LNCaP clone FGC (cell line): Measurements from ENCODE around the gene SPDYC.

Experiments used
- DNase-seq: peaks from one replicate; pipeline ENCODE4 v3.0.0-alpha.2; 2011; ENCODE audit warnings: low read depth
- H3K4me3 ChIP-seq: 2 replicates; pipeline ENCODE4 v1.5.1; 2011; ENCODE audit warnings: mild to moderate bottlenecking, low read depth, low read length, control low read depth
- TF ChIP-seq, protein P1 (sequence below): IDR thresholded peaks from 2 replicates; pipeline ENCODE4 v1.5.1; 2012; ENCODE audit warnings: mild to moderate bottlenecking; ENCODE audit not compliant: control insufficient read depth, insufficient read depth; ENCODE audit errors: extremely low read depth

SPDYC gene

DNA sequence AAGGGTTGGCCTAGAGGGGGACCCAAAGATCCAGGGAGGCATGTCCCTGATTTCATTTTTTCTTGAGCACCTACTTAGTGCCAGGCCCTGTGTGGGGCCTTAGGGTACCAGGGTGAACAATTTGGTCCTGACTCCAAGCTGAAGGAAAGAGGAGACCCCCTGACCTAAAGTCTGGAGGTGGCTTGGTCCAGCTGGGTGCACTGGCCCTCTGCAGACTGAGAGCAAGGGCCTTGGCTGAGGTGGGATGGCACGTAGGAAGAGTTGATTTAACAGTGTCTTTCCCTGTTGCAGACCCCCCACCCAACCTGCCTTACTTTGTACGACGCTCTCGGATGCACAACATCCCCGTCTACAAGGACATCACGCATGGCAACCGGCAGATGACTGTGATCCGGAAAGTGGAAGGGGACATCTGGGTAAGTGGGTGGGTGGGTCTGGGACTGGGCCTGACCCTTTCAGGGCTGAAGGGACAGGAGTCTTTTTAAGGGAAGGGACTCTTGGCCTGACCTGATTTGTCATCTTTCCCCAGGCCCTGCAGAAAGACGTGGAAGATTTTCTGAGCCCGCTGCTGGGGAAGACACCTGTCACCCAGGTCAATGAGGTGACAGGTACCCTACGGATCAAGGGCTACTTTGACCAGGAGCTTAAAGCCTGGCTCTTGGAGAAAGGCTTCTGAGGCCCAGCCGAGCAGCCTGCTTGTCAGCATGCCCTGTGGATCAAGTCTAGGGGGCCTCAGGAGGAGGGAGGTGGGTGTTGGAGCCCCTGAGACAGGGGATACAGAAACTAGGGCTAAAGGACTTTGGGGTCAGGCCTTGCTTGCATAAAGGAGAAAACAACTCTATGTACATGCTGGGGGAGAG, 44.6 kb upstream of the SPDYC start:
- TF ChIP-seq, protein P1, sequence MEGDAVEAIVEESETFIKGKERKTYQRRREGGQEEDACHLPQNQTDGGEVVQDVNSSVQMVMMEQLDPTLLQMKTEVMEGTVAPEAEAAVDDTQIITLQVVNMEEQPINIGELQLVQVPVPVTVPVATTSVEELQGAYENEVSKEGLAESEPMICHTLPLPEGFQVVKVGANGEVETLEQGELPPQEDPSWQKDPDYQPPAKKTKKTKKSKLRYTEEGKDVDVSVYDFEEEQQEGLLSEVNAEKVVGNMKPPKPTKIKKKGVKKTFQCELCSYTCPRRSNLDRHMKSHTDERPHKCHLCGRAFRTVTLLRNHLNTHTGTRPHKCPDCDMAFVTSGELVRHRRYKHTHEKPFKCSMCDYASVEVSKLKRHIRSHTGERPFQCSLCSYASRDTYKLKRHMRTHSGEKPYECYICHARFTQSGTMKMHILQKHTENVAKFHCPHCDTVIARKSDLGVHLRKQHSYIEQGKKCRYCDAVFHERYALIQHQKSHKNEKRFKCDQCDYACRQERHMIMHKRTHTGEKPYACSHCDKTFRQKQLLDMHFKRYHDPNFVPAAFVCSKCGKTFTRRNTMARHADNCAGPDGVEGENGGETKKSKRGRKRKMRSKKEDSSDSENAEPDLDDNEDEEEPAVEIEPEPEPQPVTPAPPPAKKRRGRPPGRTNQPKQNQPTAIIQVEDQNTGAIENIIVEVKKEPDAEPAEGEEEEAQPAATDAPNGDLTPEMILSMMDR = no peak
- DNase-seq = no peak
- H3K4me3 ChIP-seq = no peak overlapping the region

DNA sequence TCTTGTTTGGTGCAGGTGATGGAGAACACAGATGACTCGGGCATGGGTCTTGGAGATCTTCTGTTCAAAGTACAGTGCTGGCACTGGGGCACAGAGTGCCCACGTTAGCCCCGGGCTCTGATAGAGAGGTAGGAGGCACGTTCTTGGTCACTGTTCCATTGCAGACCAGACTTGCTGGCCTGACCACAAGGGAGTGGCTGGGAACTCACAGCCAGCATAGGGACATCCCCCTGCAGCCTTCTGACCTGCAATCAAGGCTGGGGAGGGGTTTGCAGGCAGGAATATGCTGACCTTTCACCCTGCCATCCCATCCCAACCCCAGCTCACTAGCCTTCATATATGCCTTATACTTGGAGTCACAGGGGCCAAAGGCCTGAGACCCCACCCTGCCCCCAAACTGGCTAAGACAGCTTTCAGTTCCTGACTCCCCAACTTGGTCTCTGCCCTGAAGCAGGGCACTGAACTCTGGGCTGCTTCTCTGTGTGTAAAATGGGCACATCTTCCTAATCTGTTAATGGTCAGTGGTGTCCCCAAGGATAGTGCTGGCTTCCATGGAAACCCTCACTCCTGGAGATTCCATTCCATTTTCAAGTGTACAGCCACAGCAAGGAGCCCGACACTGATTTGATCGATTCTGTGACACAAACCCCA, 43.3 kb upstream of the SPDYC start:
- DNase-seq = no peak
- H3K4me3 ChIP-seq = no peak overlapping the region
- TF ChIP-seq, protein P1 = no peak

DNA sequence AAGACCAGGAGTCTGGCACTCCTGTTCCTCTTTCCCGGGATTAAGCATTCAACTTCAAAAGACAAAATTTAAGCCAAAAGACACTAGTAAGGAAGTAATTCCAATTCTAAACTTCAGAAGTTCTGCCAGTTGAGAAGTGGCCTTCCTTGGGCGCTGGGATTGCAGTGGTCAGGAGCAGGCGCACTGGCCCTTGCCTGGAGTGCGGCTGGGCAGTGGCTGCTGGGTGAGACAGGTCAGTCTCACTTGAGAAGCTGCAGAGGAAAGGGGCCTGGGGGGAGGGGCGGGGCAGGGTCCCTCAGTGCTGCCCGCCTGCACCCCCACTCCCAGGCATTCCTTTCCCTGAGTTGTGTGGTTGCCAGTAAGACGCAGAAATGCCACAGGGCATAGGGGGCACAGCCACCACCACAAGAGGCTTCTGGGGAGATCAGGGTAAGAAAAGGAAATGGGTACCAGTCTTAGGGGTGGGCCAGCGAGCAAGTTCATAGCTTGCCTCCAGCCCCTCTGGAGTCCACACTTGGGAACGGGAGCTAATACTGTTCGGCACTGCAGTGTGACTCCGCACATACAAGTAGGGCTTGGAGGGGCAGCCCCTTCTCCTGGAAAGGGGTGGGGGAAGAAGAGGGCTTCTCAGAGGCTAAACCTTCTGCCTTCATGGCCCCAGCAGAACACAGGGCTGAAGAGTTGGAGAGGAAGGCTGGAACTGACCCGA, 42.4 kb upstream of the SPDYC start:
- no peak for DNase-seq
- TF ChIP-seq, protein P1 = no peak
- no peak overlapping the region for H3K4me3 ChIP-seq

DNA sequence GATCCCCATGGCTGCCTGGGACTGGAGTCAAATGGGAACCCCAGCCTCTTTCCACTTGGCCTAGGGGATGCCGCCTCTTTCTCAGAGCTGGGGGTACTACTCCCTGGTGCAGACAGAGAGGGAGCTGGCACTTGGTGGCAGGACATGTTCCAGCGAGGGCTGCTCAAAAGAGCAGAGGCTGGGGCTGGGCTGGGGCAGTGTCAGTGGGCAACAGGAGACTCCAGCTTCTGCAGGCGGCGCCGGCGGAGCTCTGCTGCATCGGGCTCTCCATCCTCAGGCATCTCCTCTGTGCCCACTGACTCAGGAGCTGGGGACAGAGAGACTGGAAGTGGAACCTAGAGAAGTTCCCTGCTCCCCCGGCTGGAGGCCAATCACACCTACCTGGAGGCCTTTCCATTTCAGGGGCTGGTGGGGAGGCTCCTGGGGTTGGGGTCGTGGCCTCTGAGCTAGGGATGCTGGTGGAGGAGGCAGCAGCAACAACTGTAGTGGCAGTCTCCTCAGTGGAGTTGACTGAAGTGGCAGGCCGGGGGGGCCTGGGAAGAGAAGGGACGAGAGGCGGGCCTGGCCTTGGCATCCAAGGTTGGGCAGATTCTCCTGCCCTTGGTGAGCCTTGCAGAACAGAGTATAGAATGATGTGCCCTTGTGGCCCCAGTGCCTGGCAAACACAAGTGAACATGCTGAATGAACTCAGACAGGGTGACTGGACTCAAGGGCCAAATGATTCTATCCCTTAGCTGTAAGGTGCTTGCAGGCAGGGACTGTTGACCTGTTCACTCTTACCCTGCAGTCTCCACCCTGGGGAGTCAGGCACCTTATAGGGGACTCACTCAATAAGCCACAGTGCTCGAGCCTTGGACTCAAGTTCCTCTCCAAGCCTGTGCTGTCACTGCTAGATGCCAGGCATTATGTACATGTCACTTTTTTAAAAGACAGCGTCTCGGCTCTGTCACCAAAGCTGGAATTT, 41.6 kb upstream of the SPDYC start:
- no peak overlapping the region for H3K4me3 ChIP-seq
- DNase-seq = no peak
- TF ChIP-seq, protein P1 = no peak

DNA sequence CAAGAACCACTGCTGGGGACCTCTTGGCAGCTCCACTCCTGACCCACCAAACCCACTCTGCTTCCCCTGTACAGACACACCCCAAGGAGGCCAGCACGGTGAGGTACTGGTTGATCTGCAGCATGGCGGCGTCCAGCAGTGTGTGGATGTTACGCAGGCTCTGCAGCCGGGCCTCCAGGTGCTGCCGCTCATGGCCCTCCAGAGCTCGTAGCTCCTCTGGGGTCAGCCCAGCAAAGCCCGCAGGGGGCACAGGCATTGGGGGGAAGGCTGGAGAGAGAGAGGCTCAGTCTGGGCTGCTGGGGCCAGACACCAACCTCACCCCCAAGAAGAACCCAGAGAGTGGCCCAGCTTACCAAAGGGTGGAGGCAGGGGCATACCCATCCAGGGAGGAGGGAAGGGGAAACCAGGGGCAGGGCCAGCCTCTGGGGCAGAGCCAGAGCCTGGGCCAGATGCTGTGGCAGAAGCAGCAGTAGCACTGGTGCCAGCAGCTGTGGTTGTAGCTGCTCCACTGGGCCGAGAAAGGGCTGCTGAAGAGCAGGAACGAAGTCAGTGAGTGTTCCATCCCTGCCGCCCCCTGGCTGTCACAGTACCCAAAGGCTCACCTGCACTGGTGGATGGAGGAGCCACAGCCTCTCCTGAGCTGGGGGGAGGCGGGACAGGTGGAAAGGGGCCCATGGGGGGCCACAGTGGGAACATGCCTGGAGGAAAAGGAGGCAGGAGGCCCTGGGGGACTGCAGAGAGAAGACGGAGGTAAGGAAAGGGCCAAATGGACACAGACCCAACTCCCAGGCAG, 40.2 kb upstream of the SPDYC start:
- DNase-seq = no peak
- no peak overlapping the region for H3K4me3 ChIP-seq
- TF ChIP-seq, protein P1 = no peak
